HFF-Myc (cell line): ENCODE data around the gene ACRV1.

ENCODE experiments used
- DNase-seq: peaks from one replicate; pipeline ENCODE4 v3.0.0-alpha.2; 2011; ENCODE audit warnings: low read depth; ENCODE audit errors: extremely low read depth
- H3K4me3 ChIP-seq: replicated peaks from 2 replicates; pipeline ENCODE4 v1.5.1; 2011; ENCODE audit warnings: low read depth, mild to moderate bottlenecking, control low read depth, low read length
- CTCF ChIP-seq: IDR thresholded peaks from 2 replicates; pipeline ENCODE4 v1.5.1; 2012; ENCODE audit warnings: mild to moderate bottlenecking, low read depth, low read length, control low read depth; ENCODE audit errors: missing control alignments

ACRV1 gene

GRCh38 chr11:125621995-125622394 lies 58.7 kb downstream of the ACRV1 start:
- no peak for TF ChIP-seq CTCF
- no peak for DNase-seq
- H3K4me3 ChIP-seq = no peak overlapping the region
